Epithelial cell of esophagus (primary cell): ENCODE data around the gene GNAT3.

ENCODE experiments used
- DNase-seq: peaks from one replicate; pipeline ENCODE4 v3.0.0; 2010; ENCODE audit warnings: low read depth
- H3K4me3 ChIP-seq: 2 replicates; pipeline ENCODE4 v1.5.1; 2011; ENCODE audit warnings: mild to moderate bottlenecking, low read length, control low read depth
- TF ChIP-seq, protein P1 (sequence below): IDR thresholded peaks from 2 replicates; pipeline ENCODE4 v1.5.1; 2011; ENCODE audit warnings: low read depth, mild to moderate bottlenecking, low read length, control low read depth, inconsistent platforms; ENCODE audit not compliant: insufficient read depth; ENCODE audit errors: missing control alignments

GNAT3 gene

GRCh38 chr7:80458822-80459725 lies 52.8 kb downstream of the GNAT3 start:
- TF ChIP-seq, protein P1, sequence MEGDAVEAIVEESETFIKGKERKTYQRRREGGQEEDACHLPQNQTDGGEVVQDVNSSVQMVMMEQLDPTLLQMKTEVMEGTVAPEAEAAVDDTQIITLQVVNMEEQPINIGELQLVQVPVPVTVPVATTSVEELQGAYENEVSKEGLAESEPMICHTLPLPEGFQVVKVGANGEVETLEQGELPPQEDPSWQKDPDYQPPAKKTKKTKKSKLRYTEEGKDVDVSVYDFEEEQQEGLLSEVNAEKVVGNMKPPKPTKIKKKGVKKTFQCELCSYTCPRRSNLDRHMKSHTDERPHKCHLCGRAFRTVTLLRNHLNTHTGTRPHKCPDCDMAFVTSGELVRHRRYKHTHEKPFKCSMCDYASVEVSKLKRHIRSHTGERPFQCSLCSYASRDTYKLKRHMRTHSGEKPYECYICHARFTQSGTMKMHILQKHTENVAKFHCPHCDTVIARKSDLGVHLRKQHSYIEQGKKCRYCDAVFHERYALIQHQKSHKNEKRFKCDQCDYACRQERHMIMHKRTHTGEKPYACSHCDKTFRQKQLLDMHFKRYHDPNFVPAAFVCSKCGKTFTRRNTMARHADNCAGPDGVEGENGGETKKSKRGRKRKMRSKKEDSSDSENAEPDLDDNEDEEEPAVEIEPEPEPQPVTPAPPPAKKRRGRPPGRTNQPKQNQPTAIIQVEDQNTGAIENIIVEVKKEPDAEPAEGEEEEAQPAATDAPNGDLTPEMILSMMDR: no peak
- no peak for DNase-seq
- no peak overlapping the region for H3K4me3 ChIP-seq

DNA sequence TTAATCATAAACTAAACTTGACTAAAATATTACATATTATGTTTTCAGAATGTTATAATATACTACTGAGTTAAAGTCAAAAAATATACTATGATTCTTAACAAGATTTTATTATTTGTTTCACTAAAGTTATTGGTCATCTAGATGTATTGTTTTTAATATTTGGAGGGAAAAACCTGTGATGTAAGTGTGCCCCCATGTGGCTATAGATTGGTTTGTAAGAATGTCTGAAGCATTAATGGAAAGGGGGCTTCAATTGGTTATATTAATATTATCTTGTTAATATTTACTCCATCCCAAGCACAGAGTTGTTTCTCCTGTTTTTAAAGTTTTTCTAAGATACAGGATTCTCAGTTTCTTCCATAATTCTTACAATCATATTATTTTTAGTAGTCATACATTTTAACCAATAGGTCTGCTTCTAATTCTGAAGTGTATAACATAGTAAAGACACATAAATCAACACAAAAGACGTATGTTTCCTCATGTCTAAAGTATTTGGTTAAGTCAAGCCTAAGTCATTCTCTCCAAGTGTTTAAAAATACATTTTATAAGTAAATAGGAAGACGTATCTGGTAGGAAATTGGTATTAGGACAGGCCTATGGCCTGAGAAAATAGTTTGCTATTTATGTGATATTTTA lies 58.0 kb downstream of the GNAT3 start:
- no peak overlapping the region for H3K4me3 ChIP-seq
- peak; percentile 24 for DNase-seq
- TF ChIP-seq, protein P1: peak; percentile 38

- DNase-seq: peak; percentile 62
- TF ChIP-seq, protein P1: no peak
- no peak overlapping the region for H3K4me3 ChIP-seq
Observed at GRCh38 chr7:80450621-80451308, 61.1 kb downstream of the GNAT3 start.

DNA sequence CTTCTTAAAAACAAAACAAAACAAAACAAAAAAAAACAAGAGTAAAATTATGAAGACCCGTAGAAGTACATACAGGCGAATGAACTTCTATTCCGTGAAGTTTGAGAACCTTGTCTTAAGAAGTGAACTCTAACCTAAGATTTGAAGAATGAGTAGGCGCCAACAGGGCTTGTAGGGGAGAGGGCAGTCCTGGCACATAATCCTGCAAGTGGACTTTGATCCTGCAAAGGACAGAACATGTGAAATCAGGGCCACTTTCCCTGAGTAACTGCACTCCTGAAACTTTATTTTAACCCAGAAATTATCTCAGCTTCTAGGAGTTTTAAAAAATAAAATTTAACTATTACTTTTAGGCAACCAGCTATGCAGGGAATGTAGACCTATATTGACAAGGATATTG lies 62.0 kb downstream of the GNAT3 start:
- no peak for DNase-seq
- H3K4me3 ChIP-seq: no peak overlapping the region
- TF ChIP-seq, protein P1: no peak

DNA sequence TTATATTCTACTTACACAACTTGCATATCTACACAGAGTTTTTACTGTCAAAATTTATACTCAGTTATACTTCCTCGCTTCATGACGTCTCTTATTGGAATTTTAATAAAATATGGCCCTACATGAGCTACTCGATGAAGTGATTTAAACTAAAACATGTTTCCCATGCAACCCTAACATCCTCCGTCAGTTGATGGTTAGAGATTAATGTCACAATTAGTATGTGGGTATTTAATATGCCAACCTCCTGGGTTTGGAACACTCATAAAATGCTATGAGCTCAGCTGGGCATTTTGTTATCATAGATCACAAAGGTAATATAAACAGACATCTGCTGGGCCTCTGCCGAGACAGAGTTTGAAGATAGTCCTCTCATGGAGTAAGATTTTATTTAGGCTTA lies 66.5 kb downstream of the GNAT3 start:
- DNase-seq: no peak
- no peak overlapping the region for H3K4me3 ChIP-seq
- TF ChIP-seq, protein P1: no peak

DNA sequence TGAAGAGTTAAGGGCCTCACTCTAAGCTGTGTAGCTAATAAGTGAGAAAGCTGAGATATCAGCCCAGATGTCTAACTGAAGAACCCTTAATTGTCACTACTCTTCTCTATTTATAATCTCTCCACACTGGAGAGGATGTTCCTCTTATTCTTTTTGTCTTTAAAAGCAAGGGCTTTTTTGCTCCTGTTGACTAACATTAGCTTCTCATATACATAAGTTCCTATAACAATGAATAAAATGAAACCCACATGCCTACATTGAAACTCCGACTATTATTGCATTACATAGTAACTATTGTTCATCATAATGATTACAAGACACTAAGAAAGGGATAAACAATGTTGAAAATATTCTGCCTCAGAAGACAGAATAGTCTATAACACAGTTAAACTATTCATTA lies 67.1 kb downstream of the GNAT3 start:
- TF ChIP-seq, protein P1: no peak
- H3K4me3 ChIP-seq: no peak overlapping the region
- DNase-seq: no peak
